IMR-90 (cell line): Measurements from ENCODE around the gene GSDMA.

Source experiments
- BHLHE40 ChIP-seq: fragments of 150-350 bp; IDR thresholded peaks from 2 replicates; pipeline ENCODE4 v1.6.1; 2016; ENCODE audit warnings: mild to moderate bottlenecking, low read depth, low read length
- CEBPB ChIP-seq: IDR thresholded peaks from 2 replicates; pipeline ENCODE4 v1.6.1; 2012; ENCODE audit warnings: low read depth, low read length, improper control_type of control experiment
- MAFK ChIP-seq: IDR thresholded peaks from 2 replicates; pipeline ENCODE4 v1.6.1; 2012; ENCODE audit warnings: low read depth, low read length, improper control_type of control experiment
- MAZ ChIP-seq: IDR thresholded peaks from 2 replicates; pipeline ENCODE4 v1.6.1; 2012; ENCODE audit warnings: low read depth, mild to moderate bottlenecking, low read length, improper control_type of control experiment, moderate library complexity, borderline replicate concordance
- MXI1 ChIP-seq: IDR thresholded peaks from 2 replicates; pipeline ENCODE4 v1.6.1; 2012; ENCODE audit warnings: low read depth, mild to moderate bottlenecking, low read length, moderate library complexity, borderline replicate concordance
- POLR2A ChIP-seq: IDR thresholded peaks from 2 replicates; pipeline ENCODE4 v1.6.1; 2012; ENCODE audit warnings: mild to moderate bottlenecking, low read depth, low read length
- RAD21 ChIP-seq: IDR thresholded peaks from 2 replicates; pipeline ENCODE4 v1.6.1; 2012; ENCODE audit warnings: low read length, improper control_type of control experiment
- RCOR1 ChIP-seq: IDR thresholded peaks from 2 replicates; pipeline ENCODE4 v1.6.1; 2012; ENCODE audit warnings: mild to moderate bottlenecking, low read length, improper control_type of control experiment; ENCODE audit not compliant: insufficient replicate concordance
- RFX5 ChIP-seq: IDR thresholded peaks from 2 replicates; pipeline ENCODE4 v1.8.0; 2012; ENCODE audit warnings: low read depth, mild to moderate bottlenecking, low read length, moderate library complexity
- TF ChIP-seq, protein P1 (sequence below): conservative IDR thresholded peaks from 2 replicates; pipeline ENCODE4 v1.5.1; 2012; ENCODE audit warnings: mild to moderate bottlenecking, low read depth, low read length, improper control_type of control experiment
- TF ChIP-seq, protein P2 (sequence below): fragments of 150-350 bp; IDR thresholded peaks from 2 replicates; pipeline ENCODE4 v1.6.1; 2016; ENCODE audit warnings: low read depth, mild to moderate bottlenecking, low read length, moderate library complexity, borderline replicate concordance

DNA sequence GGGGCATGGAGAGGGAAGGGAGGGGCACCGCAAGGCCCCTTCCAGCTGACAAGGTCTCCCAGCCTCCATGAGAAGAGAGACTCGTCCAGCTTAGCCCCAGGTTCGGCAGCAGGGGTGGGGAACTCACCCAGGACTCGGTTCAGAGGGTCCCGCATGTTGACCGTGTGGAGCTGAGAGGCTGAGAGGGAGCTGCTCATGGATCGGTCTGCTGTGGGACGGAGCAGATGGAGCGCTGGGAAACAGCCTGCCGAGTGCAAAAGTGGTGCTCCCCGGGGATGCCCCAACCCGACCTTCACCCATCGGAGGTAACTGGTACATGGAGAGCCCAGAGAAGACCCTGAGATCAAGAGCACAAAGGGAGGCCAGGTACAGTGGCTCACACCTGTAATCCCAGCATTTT lies 57.3 kb downstream of the GSDMA start:
- TF ChIP-seq, protein P1, sequence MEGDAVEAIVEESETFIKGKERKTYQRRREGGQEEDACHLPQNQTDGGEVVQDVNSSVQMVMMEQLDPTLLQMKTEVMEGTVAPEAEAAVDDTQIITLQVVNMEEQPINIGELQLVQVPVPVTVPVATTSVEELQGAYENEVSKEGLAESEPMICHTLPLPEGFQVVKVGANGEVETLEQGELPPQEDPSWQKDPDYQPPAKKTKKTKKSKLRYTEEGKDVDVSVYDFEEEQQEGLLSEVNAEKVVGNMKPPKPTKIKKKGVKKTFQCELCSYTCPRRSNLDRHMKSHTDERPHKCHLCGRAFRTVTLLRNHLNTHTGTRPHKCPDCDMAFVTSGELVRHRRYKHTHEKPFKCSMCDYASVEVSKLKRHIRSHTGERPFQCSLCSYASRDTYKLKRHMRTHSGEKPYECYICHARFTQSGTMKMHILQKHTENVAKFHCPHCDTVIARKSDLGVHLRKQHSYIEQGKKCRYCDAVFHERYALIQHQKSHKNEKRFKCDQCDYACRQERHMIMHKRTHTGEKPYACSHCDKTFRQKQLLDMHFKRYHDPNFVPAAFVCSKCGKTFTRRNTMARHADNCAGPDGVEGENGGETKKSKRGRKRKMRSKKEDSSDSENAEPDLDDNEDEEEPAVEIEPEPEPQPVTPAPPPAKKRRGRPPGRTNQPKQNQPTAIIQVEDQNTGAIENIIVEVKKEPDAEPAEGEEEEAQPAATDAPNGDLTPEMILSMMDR = no peak
- TF ChIP-seq MAFK (no peak), MXI1 (no peak), POLR2A (no peak), CEBPB (no peak), RAD21 (no peak), RCOR1 (no peak), RFX5 (no peak), BHLHE40 (no peak), MAZ (no peak)
- TF ChIP-seq, protein P2, sequence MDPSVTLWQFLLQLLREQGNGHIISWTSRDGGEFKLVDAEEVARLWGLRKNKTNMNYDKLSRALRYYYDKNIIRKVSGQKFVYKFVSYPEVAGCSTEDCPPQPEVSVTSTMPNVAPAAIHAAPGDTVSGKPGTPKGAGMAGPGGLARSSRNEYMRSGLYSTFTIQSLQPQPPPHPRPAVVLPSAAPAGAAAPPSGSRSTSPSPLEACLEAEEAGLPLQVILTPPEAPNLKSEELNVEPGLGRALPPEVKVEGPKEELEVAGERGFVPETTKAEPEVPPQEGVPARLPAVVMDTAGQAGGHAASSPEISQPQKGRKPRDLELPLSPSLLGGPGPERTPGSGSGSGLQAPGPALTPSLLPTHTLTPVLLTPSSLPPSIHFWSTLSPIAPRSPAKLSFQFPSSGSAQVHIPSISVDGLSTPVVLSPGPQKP = no peak
